Hepatocyte (in vitro differentiated cells): ENCODE data around the gene CNST. TPM values are rescaled to one million over a fixed set of nuclear protein-coding genes. Genes with fewer than 3 reads are reported as not detected.
"Not testable (repeated sequence)": the region's sequence is repeated elsewhere in the genome, so short reads cannot be mapped to it uniquely, and the experiment has no call there.

Experiments
- DNase-seq: peaks from one replicate; pipeline ENCODE4 v3.0.0-alpha.2; 2016; ENCODE audit warnings: low spot score
- H2AFZ ChIP-seq: fragments of 200-600 bp; sonication (generic); 2 replicates; pipeline ENCODE4 v1.6.0; 2016; ENCODE audit warnings: antibody characterized with exemption, mild to moderate bottlenecking
- H3K27ac ChIP-seq: fragments of 200-600 bp; sonication (generic); 2 replicates; pipeline ENCODE4 v1.5.1; 2016; ENCODE audit warnings: mild to moderate bottlenecking
- H3K27me3 ChIP-seq: fragments of 200-600 bp; sonication (generic); 2 replicates; pipeline ENCODE4 v1.6.1; 2016
- H3K36me3 ChIP-seq: fragments of 200-600 bp; sonication (generic); replicated peaks from 2 replicates; pipeline ENCODE4 v1.5.1; 2016; ENCODE audit warnings: low read depth; ENCODE audit not compliant: insufficient read depth
- H3K4me1 ChIP-seq: fragments of 200-600 bp; sonication (generic); 2 replicates; pipeline ENCODE4 v1.5.1; 2016; ENCODE audit warnings: mild to moderate bottlenecking, moderate library complexity; ENCODE audit not compliant: insufficient read depth
- H3K4me2 ChIP-seq: fragments of 200-600 bp; sonication (generic); 2 replicates; pipeline ENCODE4 v1.6.0; 2016
- H3K4me3 ChIP-seq: fragments of 200-600 bp; sonication (generic); 2 replicates; pipeline ENCODE4 v1.5.1; 2016; ENCODE audit warnings: mild to moderate bottlenecking
- H3K79me2 ChIP-seq: fragments of 200-600 bp; sonication (generic); 2 replicates; pipeline ENCODE4 v1.6.0; 2017; ENCODE audit warnings: mild to moderate bottlenecking
- H3K9me2 ChIP-seq: fragments of 200-600 bp; sonication (generic); replicated peaks from 2 replicates; pipeline ENCODE4 v1.6.0; 2017; ENCODE audit warnings: mild to moderate bottlenecking; ENCODE audit not compliant: insufficient read depth
- H3K9me3 ChIP-seq: fragments of 200-600 bp; sonication (generic); 2 replicates; pipeline ENCODE4 v1.5.1; 2016; ENCODE audit warnings: low read depth, mild to moderate bottlenecking
- H4K20me1 ChIP-seq: fragments of 200-600 bp; sonication (generic); 2 replicates; pipeline ENCODE4 v1.6.0; 2016; ENCODE audit warnings: mild to moderate bottlenecking; ENCODE audit not compliant: insufficient read depth, poor library complexity, severe bottlenecking
- CTCF ChIP-seq: fragments of 200-600 bp; sonication (generic); IDR thresholded peaks from 2 replicates; pipeline ENCODE4 v1.5.1; 2016; ENCODE audit warnings: antibody characterized with exemption, mild to moderate bottlenecking; ENCODE audit not compliant: poor library complexity
- EZH2 ChIP-seq: fragments of 200-600 bp; sonication (generic); IDR thresholded peaks from 2 replicates; pipeline ENCODE4 v1.6.1; 2016; ENCODE audit warnings: antibody characterized with exemption, mild to moderate bottlenecking, borderline replicate concordance
- EZH2phosphoT487 ChIP-seq: fragments of 200-600 bp; sonication (generic); IDR thresholded peaks from one replicate; pipeline ENCODE4 v1.6.1; 2018; ENCODE audit warnings: antibody characterized with exemption, mild to moderate bottlenecking, low read depth, moderate library complexity; ENCODE audit not compliant: unreplicated experiment, severe bottlenecking
- WGBS: methylation state at CpG from one replicate; pipeline ENCODE4 v1.1.6; 2016; ENCODE audit warnings: low lambda C conversion rate; ENCODE audit errors: missing lambda C conversion rate; 5-methylcytosine and 5-hydroxymethylcytosine counted together
- polyA plus RNA-seq: library from polyadenylated mRNA; unstranded; fragments of >200 nt; fragmentation: Nextera tagmentation; extraction: Ambion mirVana; gene quantifications from 2 replicates; pipeline ENCODE4 v1.2.1, GENCODE V29; 2016
- total RNA-seq: library from RNA; depleted of rRNA; stranded (reverse); fragments of >200 nt; gene quantifications from 2 replicates; pipeline ENCODE4 v1.2.3, GENCODE V29; 2014

Gene CNST
- total and polyA plus RNA-seq, 2 experiments from 2014 or later, result 7.1 to 16.4 TPM

- DNase-seq, result no peak
- peaks cover 8% of the 10 kb centered on the region for H3K9me3 ChIP-seq
- TF ChIP-seq CTCF (no peak), EZH2phosphoT487 (no peak), EZH2 (no peak)
- no peak overlapping the region for H2AFZ ChIP-seq
- no peak overlapping the region for H3K27ac ChIP-seq
- no peaks in the 10 kb centered on the region for H4K20me1 ChIP-seq
- H3K9me2 ChIP-seq, result no peaks in the 10 kb centered on the region
- no peak overlapping the region for H3K4me3 ChIP-seq
- no peaks in the 10 kb centered on the region for H3K27me3 ChIP-seq
- no peaks in the 10 kb centered on the region for H3K36me3 ChIP-seq
- peaks cover 12% of the 10 kb centered on the region for H3K4me1 ChIP-seq
- H3K4me2 ChIP-seq, result no peak overlapping the region
- H3K79me2 ChIP-seq, result peaks cover 43% of the 10 kb centered on the region
- 80% methylated on average over 2 of the region's 2 CpGs for WGBS
Measured at GRCh38 chr1:246588159-246588721, 22.0 kb downstream of the CNST start.

GRCh38 chr1:246589919-246590318 lies 23.7 kb downstream of the CNST start:
- not testable (repeated sequence) for H3K9me2 ChIP-seq, H2AFZ ChIP-seq, H3K4me3 ChIP-seq, H3K4me1 ChIP-seq, H3K27me3 ChIP-seq, H3K27ac ChIP-seq, H3K36me3 ChIP-seq, DNase-seq, H3K9me3 ChIP-seq, H4K20me1 ChIP-seq, H3K4me2 ChIP-seq
- H3K79me2 ChIP-seq, result peaks cover 45% of the 10 kb centered on the region
- 98% methylated on average over 10 of the region's 10 CpGs for WGBS

- H3K27me3 ChIP-seq, result no peaks in the 10 kb centered on the region
- no peak overlapping the region for H2AFZ ChIP-seq
- no peak for DNase-seq
- peaks cover 8% of the 10 kb centered on the region for H3K9me3 ChIP-seq
- no peaks in the 10 kb centered on the region for H3K9me2 ChIP-seq
- peaks cover 3% of the 10 kb centered on the region for H3K4me1 ChIP-seq
- no peak overlapping the region for H3K27ac ChIP-seq
- H3K79me2 ChIP-seq, result peaks cover 39% of the 10 kb centered on the region
- H3K4me3 ChIP-seq, result no peak overlapping the region
- H3K36me3 ChIP-seq, result no peaks in the 10 kb centered on the region
- H4K20me1 ChIP-seq, result no peaks in the 10 kb centered on the region
- TF ChIP-seq CTCF (no peak), EZH2 (no peak), EZH2phosphoT487 (no peak)
- H3K4me2 ChIP-seq, result no peak overlapping the region
Measured at GRCh38 chr1:246591047-246591446, 24.8 kb downstream of the CNST start.

- Histone ChIP-seq H2AFZ (no peak overlapping the region), H3K4me3 (no peak overlapping the region), H3K9me3 (peaks cover 8% of the 10 kb centered on the region), H3K4me2 (no peak overlapping the region), H3K36me3 (no peaks in the 10 kb centered on the region), H3K4me1 (peaks cover 3% of the 10 kb centered on the region), H3K9me2 (no peaks in the 10 kb centered on the region), H3K27ac (no peak overlapping the region), H3K79me2 (peaks cover 34% of the 10 kb centered on the region), H4K20me1 (no peaks in the 10 kb centered on the region), H3K27me3 (no peaks in the 10 kb centered on the region)
- WGBS, result 98% methylated on average over 6 of the region's 6 CpGs
- DNase-seq, result no peak
- no peak for TF ChIP-seq CTCF
- no peak for TF ChIP-seq EZH2phosphoT487
- TF ChIP-seq EZH2, result no peak
Measured at GRCh38 chr1:246591504-246591903, 25.2 kb downstream of the CNST start.
